Stimulated activated naive CD4-positive, alpha-beta T cell treated with Interleukin-2 at 50 U/mL for 16 hours (primary cell): ENCODE measurements around the gene CCR8.
A peak's percentile ranks its signal among the peaks of the same experiment; 100 is the strongest.
"Not testable (repeated sequence)": the region's sequence is repeated elsewhere in the genome, so short reads cannot be mapped to it uniquely, and the experiment has no call there.

Experiments
- DNase-seq: peaks from one replicate; lab custom pipeline; 2025; lab: John Stamatoyannopoulos, UW

The CCR8 gene

DNA sequence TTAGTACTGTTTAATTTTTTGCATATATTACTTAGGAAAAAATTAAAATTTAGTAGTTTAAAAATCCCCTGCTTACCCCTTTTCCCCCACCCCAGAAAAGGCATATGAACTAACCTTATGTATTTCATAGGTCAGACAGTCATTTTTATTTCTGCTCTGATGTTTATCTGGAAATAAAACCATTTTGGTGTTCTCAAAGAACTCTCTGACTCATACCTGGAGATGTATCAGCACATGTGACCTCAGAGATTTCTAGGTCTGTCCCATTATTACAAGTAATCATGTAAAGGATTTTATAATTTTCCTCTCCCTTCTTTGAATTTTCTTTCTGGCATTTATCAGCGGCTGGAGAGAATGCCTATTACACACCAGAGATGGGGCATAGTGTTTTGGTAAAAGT, 14.1 kb upstream of the CCR8 start:
- DNase-seq, result no peak

DNA sequence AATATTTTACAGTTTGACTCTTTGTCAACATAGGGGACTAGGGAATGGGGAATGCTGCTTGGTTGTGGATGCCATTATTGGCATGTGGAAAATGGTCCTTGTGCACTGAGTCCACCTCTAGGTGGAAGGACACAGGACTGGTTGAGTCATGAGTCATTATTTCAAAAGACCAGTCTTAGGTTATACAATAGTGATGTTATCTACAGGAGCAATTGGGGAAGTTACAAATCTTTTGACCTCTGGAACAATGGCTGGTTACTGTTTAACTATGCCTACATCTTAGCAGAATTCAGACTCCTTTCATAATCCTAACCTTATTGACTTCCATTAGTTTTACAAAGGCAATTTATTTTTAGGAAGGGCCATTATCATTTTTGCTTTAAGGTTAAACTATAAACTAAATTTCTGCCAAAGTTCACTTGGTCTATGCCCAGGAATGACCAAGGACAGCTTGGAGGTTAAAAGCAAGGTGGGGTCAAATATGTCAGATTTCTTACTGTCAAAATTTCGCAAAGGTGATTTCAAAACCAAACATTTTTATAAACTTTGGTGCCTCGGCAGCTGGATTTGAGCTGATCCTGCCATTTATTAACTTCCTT, 11.8 kb upstream of the CCR8 start:
- DNase-seq, result no peak

DNA sequence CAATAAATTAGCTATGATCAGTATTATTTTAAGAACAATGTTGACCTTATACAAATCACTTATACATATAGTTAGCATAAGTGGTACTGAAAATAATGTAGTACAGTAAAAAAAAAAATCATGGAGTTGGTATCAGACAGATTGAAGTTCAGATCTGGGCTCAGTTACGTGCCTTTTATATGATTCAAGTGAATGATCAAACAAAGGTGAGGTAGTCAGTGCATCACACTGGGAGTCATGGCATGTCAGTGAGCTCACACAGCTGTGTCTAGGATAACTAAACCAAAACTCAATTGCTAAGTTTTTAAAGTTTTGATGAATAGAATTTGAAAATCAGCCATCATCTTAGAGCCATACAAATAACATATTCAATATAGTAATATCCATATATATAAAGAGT, 11.2 kb upstream of the CCR8 start:
- DNase-seq, result no peak

DNA sequence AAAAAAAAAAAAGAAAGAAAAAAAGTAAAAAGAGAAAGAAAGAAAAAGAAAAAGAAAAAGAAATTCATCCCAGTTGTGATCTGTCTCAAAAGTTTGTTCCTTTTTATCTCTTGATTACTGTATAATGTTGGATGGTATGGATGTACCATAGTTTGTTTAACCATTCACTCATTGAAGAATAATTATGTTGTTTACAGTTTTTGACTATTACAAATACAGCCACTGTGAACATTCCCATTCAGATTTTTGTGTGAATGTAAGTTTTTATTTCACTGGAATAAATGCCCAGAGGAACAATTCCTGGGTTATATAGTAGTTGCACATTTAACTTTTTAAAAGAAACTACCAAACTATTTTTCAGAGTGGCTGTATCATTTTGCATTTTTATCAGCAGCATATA, 10.3 kb upstream of the CCR8 start:
- DNase-seq, result no peak

DNA sequence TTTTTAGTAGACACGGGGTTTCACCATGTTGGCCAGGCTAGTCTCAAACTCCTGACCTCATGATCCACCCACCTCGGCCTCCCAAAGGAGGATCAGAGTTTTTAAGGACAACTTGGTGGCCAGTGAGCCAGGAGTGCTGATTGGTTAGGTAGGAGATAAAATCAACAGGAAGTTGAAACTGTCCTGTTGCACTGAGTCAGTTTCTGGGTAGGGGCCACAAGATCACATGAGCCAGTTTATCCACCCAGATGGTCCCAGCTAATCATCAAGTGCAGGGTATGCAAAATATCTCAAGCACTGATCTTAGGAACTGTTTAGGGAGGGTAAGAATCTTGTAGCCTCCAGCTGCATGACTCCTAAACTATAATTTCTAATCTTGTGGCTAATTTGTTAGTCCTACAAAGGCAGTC, 7.9 kb upstream of the CCR8 start:
- DNase-seq, result not testable (repeated sequence)

DNA sequence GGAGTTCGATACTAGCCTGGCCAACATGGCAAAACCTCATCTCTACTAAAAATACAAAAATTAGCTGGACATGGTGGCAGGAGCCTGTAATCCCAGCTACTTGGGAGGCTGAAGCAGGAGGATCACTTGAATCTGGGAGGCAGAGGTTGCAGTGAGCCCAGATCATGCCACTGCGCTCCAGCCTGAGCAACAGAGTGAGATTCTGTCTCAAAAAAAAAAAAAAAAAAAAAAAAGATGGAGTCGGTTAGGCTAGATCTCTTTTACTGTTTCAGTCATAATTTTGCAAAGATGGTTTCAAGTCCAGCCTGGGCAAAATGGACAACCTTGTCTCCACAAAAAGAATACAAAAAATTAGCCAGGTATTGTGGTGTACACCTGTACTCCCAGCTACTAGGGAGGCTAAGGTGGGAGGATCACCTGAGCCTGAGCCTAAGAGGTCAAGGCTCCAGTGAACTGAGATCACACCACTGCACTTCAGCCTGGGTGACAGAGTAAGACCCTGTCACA, 7.2 kb upstream of the CCR8 start:
- DNase-seq, result not testable (repeated sequence)

DNA sequence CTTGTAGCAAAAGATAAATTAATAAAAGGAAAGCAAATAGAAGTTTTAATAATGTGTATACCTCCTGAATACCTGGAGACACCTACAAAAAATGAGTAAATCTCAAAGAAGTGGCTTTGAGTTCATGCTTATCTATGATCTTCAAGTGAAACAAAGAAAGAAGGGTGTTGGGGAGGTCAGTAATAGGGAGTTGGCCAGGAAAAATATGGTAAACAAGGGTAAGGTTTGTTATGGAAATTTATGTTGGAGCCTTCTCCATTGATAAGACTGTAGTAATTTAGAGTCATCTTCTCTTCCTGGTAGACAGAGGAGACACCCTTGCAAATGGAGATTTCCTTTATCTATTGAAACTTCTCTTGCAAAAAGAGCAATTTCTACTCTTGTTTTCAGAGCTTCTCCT, 6.6 kb upstream of the CCR8 start:
- no peak for DNase-seq

DNA sequence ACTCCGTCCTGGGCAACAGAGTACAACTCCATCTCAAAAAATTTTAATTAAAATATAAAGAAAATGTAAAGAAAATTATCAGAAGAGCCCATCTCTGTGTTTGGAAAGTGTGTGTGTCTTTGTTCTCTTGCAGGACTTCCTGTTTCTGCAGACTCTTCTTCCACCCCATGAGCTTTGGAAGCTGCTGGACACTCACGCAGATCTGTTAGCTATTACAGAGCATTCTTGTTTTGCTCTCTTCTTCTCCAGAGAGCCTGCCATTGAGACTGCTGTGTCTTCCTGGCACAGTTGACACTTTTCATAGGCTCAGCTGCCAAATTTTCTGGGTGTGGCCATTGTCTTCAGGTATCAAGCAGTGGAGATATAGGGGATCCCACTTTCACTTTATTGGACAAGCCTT, 6.0 kb upstream of the CCR8 start:
- DNase-seq, result no peak

DNA sequence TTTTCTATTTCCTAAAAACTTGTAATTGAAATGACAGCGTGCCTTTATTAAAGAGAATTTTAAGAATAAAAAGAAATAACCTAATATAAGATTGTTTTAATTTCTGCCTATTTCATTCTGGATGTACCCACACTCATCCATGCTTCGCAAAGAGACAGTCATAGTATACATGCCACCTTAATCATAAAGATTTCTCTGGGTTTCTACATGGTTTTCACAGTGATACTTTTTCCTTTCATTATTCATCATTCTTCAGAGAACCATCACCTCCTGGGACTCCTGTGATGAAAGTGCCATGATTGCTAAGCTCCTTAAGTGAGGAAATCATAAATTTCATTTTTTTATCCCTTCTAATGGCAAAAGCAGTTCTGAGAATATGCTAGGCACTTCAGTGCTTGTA, 4.3 kb upstream of the CCR8 start:
- DNase-seq, result no peak

DNA sequence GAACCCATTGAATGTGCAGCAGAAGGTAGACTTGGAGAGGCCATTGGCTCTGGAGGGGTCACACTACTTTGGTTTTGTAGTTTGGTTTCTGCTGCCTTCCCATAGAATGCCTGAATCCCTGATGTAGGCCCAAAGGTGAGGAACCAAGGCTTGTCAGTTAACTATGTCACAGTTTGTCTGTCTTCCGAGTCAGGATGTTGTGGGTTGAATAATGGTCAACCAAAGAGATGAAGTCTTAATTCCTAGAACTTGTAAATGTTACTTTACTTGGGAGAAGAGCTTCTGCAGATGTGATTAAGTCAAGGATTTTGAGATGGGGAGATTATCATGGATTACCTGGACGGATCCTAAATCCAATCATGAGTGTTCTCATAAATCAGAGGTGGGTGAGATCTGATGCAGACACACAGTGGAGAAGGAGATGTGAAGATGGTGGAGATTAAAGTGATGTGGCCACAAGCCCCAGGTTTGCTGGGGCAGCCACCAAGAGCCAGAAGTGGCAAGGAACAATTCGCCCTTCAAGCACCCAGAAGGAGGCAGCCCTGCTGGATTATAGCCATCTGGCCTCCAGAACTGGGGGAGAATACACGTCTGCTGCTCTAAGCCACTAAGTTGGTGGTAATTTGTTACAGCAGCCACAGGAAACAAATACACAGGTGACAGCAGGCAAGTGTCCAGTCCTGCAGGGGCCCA, 2.3 kb upstream of the CCR8 start:
- no peak for DNase-seq

DNA sequence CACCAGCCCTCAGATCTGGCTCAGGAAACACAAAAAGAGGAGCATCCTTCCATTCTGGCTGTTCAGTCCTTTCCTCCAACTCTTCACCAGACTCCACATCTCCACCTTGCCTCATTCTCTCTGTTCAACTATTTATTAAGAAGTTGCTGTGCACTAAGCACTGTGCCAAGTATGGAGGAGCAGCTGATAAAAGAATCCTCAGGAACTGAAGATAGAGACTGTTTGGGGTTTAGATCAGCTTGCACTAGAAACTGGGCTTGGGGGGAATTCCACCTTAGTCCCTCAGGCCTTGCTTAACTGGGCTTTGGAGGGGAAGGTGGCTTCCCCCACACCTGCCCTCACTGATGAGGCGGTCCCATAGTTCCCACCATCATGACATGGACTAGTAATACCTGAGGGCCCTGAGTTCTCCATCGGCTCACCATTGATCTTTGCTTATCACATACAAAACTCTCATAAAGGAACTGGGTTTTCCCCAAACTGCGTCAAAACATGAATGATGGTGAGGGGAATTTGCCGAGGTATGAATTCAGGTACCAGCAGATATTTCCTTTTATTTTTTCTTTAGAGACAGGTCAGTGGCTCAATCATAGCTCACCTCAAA, 1.7 kb upstream of the CCR8 start:
- DNase-seq, result peak; percentile 16

DNA sequence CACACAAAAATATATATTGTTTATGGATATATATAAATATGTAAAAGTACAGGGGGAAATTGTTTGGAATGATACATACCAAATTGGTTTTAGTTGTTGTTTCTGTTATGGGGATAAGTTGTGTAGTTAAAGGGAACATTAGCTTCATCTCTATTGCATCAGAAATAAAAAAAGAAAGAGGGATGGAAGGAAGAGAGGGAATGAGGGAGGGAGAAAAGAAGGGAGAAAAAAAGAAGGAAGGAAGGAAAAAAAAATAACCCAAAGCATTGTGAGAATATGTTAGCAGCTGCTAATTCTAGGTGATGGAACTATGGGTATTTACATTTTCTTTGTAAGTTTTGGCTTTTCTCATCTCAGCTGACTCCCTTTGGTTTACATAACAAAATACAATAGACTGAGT, 1.3 kb downstream of the CCR8 start:
- no peak for DNase-seq

DNA sequence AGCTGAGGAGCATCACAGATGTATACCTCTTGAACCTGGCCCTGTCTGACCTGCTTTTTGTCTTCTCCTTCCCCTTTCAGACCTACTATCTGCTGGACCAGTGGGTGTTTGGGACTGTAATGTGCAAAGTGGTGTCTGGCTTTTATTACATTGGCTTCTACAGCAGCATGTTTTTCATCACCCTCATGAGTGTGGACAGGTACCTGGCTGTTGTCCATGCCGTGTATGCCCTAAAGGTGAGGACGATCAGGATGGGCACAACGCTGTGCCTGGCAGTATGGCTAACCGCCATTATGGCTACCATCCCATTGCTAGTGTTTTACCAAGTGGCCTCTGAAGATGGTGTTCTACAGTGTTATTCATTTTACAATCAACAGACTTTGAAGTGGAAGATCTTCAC, 3.0 kb downstream of the CCR8 start:
- no peak for DNase-seq

DNA sequence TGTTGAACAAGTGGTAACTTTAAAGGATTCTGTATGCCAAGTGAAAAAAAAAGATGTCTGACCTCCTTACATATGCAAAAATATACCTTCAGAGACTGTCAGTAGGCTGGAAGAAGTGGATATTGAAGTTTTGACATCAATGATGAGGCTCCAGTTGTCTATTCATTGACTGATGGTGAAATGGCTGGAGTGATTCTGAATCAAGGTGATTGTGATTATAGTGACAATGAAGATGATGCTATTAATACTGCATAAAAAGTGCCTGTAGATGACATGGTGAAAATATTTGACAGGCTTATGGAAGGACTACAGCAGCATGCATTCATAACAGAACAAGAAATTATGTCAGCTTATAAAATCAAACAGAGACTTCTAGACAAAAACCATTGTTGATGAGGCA, 4.1 kb downstream of the CCR8 start:
- no peak for DNase-seq

DNA sequence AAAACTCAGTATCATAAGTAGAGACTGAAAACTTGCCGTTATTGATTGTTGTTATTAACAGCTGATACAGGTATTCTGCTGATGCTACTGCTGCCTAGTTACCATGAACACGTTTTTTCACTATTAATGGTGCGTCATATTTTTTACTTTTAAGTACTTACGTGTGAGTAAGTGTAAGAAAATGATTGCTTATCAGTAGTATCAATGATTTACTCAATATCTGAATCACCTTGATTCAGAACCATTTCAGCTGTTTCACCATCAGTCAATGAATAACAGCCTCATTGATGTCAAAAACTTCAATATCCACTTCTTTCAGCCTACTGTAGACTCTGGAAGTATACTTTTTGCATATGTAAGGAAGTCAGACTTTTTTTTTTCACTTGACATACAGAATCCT, 4.7 kb downstream of the CCR8 start:
- no peak for DNase-seq

DNA sequence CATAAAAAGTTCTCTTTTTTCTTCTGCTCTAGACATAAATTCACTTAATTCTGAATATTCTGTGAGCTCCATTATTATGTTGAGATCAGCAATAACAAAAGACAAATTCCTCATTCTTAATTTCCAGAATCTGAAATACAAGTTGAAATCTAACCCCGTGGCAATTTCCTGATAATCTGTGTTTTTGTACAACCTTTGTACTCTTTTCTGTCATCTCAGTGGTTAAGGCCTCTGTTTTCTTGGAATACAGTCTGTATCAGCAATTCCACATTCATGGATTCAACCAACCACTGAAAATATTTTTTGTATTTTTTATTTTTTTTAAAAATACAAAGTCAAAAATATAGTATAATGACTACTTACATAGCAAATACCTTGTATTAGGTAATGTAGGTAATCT, 8.7 kb downstream of the CCR8 start:
- DNase-seq, result no peak

DNA sequence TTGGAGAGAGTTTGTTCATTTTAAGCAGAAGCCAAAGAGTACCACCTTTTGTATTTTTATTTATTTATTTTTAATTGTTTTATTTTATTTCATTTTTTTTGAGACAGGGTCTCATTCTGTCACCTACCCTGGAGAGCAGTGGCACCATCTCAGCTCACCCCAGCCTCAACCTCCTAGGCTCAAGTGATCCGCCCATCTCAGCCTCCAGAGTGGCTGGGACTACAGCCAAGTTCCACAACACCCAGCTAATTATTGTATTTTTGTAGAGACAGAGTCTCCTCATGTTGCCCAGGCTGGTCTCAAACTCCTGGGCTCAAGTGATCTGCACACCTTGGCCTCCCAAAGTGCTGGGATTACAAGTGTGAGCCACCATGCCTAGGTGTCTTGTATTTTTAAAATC, 9.6 kb downstream of the CCR8 start:
- DNase-seq, result no peak

DNA sequence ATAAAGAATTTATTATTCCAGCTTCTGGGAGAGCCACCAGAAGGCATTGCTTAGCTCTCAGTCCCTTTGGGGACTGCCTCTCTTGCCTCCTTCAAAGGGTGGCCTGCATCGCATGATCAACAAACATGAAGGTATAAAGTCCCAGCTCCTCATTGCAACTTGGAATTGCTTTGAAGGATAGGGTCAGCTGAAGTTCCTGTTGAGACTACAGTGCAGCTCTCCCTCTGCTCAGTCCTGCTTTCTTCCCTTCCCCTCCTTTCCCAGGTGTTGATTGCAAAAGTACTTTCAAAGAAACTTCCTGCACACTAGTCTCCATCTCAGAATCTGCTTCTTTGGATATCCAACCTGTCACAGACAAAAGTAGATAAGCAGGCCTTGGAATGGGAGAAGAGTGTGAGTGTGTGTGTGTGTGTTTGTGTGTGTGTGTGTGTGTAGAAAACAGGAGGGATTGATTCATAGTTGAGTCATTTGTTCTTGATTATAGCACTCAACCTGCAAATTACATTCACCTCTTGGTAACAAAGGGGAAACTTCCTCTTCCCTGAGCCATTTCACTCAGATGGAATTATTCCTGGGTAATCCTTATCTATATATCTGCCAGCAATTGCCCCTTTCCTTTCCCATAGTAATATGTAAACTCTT, 13.7 kb downstream of the CCR8 start:
- DNase-seq, result no peak

DNA sequence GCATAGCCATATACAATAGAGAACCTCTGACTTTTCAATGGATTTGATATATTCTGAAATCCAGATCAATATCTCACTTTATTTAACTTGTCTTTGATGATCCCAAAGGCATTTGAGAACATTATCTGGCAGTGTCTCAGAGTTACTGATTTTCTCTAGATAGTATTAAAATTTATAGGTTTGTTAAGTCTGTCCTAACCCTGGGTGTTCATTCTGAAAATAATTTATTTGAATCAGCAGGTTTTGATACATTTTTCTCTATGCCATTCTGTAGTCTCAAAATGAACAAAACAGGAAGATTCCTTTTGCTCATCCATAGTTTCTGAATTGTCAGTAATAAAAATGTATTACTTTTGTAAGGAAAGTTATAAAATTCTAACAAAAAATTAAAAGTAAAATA, 14.3 kb downstream of the CCR8 start:
- no peak for DNase-seq

DNA sequence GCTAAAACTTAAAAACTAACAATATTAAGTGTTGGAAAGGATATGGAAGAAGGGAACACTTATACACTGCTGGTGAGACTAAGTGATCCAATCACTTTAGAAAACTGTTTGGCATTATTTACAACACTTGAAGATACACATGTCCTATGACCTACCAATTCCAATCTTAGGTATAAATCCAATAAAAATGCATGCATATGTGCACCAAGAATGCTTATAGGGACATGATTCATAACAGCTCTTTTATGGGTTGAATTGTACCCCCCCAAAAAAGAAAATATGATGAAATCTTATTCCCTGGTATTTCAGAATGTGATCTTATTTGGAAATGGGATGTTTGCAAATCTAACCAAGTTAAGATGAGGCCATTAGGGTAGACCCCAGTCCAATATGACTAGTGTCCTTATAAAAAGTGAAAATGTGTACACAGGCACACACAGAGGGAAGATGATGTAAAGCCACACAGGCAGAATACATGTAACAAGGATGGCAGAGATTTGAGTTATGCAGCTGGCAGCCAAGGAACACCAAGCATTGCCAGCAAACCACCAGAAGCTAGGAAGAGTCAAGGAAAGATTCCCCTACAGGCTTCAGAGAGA, 15.3 kb downstream of the CCR8 start:
- no peak for DNase-seq

DNA sequence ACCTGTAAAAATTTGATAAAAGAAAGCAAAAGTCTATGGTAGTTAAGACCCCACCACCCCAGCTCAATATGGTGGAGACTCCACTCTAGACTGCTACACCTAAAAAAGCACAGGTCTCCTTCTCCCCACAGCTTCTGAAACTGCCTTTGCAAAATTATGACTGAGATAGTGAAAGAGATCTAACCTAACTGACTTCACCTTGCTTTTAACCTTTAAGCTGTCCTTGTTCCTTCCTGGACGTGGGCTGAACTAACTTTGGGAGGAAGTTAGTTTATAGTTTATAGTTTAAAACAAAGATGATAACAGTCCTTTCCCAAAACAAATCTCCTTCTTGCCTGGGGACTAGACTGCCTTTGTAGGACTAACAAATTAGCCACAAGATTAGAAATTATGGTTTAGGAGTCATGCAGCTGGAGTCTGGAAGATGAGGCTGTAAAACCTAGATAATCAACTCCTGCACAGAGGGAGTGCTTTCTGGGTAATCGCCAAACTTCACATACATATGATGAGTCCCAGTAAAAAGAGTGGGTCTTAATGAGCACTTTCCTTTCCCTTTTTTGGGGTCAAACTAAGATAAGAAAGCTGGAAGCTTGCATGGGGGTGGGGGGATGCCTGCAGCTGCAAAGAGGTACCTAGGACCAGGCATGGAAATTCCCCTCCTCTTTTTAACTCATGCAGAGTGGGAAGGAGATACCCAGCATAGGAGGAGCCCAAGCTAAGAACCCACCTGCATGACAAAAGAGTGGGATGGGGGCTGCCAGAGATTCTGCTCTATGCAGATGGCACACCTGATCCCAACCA, 17.5 kb downstream of the CCR8 start:
- DNase-seq, result no peak

DNA sequence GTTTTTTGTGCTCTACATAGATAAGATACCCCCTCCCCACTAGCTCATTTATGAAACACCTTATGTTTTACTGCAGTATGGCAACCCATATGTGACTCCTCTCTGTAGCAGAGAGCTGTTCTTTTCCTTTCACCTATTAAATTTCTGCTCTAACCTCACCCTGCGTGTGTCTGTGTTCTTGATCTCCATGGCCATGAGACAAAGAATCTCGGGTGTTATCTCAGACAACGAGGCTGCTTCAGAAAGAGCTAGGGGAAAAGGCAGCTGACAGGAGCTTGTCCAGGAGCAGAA, 18.0 kb downstream of the CCR8 start:
- no peak for DNase-seq
